ENCODE measurements around the gene ERV3-1.

- TF ChIP-seq, protein P1, sequence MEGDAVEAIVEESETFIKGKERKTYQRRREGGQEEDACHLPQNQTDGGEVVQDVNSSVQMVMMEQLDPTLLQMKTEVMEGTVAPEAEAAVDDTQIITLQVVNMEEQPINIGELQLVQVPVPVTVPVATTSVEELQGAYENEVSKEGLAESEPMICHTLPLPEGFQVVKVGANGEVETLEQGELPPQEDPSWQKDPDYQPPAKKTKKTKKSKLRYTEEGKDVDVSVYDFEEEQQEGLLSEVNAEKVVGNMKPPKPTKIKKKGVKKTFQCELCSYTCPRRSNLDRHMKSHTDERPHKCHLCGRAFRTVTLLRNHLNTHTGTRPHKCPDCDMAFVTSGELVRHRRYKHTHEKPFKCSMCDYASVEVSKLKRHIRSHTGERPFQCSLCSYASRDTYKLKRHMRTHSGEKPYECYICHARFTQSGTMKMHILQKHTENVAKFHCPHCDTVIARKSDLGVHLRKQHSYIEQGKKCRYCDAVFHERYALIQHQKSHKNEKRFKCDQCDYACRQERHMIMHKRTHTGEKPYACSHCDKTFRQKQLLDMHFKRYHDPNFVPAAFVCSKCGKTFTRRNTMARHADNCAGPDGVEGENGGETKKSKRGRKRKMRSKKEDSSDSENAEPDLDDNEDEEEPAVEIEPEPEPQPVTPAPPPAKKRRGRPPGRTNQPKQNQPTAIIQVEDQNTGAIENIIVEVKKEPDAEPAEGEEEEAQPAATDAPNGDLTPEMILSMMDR (IDR thresholded peaks at IDR 0.05), result no peak
- TF ChIP-seq POLR2AphosphoS5 (IDR thresholded peaks at IDR 0.05) (no peak), POLR2A (IDR thresholded peaks at IDR 0.05) (no peak)
These were observed 12.6 kb downstream of the ERV3-1 start for GRCh38 chr7:64993901-64994300.
